Fibroblast of lung (primary cell): ENCODE results near the gene BCL11A. TPM values are rescaled to one million over a fixed set of nuclear protein-coding genes. Genes with fewer than 3 reads are reported as not detected.

Source experiments
- DNase-seq, 2 donors: peaks; one replicate each; pipeline versions ENCODE4 v3.0.0 to v3.0.0-alpha.2; 2010; ENCODE audit warnings: low read depth in 2 of 2
- H2AFZ ChIP-seq: 2 replicates; pipeline ENCODE4 v1.5.1; 2012; ENCODE audit warnings: low read length, control low read depth, inconsistent platforms
- H3K27ac ChIP-seq: 2 replicates; pipeline ENCODE4 v1.5.1; 2011; ENCODE audit warnings: low read length, control low read depth; ENCODE audit not compliant: insufficient read depth
- H3K27me3 ChIP-seq: 2 replicates; pipeline ENCODE4 v1.5.1; 2011; ENCODE audit warnings: mild to moderate bottlenecking, low read length; ENCODE audit not compliant: control insufficient read depth, insufficient read depth
- H3K36me3 ChIP-seq: 2 replicates; pipeline ENCODE4 v1.5.1; 2011; ENCODE audit warnings: low read length; ENCODE audit not compliant: control insufficient read depth, insufficient read depth
- H3K4me1 ChIP-seq: 2 replicates; pipeline ENCODE4 v1.5.1; 2011; ENCODE audit warnings: low read length; ENCODE audit not compliant: control insufficient read depth, insufficient read depth; ENCODE audit errors: extremely low read depth
- H3K4me2 ChIP-seq: 2 replicates; pipeline ENCODE4 v1.5.1; 2011; ENCODE audit warnings: low read length, control low read depth; ENCODE audit not compliant: insufficient read depth; ENCODE audit errors: extremely low read depth
- H3K4me3 ChIP-seq, 4 experiments: fragments of 200-600 bp in 1 of 4; sonication (generic) in 1 of 4; replicated peaks in 1 of 4; 2 replicates each; pipeline ENCODE4 v1.5.1; 2011 to 2016; ENCODE audit warnings: low read length in 4 of 4, low read depth in 3 of 4, mild to moderate bottlenecking in 3 of 4, control low read depth in 2 of 4, inconsistent platforms in 1 of 4, mixed read lengths in 1 of 4; ENCODE audit not compliant: insufficient read depth in 1 of 4; ENCODE audit errors: control extremely low read depth in 1 of 4
- H3K79me2 ChIP-seq: 2 replicates; pipeline ENCODE4 v1.5.1; 2012; ENCODE audit warnings: mild to moderate bottlenecking, low read length, inconsistent platforms; ENCODE audit not compliant: control insufficient read depth, insufficient read depth
- H3K9ac ChIP-seq: 2 replicates; pipeline ENCODE4 v1.5.1; 2011; ENCODE audit warnings: mild to moderate bottlenecking, low read length, control low read depth; ENCODE audit not compliant: insufficient read depth
- H3K9me3 ChIP-seq: 2 replicates; pipeline ENCODE4 v1.5.1; 2012; ENCODE audit warnings: low read depth, low read length; ENCODE audit not compliant: control insufficient read depth, insufficient read depth
- H4K20me1 ChIP-seq: 2 replicates; pipeline ENCODE4 v1.5.1; 2011; ENCODE audit warnings: low read length; ENCODE audit not compliant: control insufficient read depth, insufficient read depth; ENCODE audit errors: extremely low read depth
- EZH2 ChIP-seq: IDR thresholded peaks from 2 replicates; pipeline ENCODE4 v1.5.1; 2012; ENCODE audit warnings: low read length, control low read depth, mild to moderate bottlenecking; ENCODE audit errors: missing control alignments
- polyA plus RNA-seq, 2 donors: library from polyadenylated mRNA; depleted of rRNA in 1 of 2; stranded (reverse) in 1 of 2; unstranded in 1 of 2; fragments of >200 nt; gene quantifications; 2 replicates each; pipeline ENCODE4 v1.2.1, GENCODE V29; 2011 to 2012; ENCODE audit warnings: missing spikeins in 1 of 2
- total RNA-seq: library from RNA; depleted of rRNA; stranded (reverse); fragments of >200 nt; gene quantifications from 2 replicates; pipeline ENCODE4 v1.2.1, GENCODE V29; 2014
- TF ChIP-seq, protein P1 (sequence below), 2 donors: IDR thresholded peaks in 1 of 2; conservative IDR thresholded peaks in 1 of 2; 1 replicate in 1 of 2; 2 replicates in 1 of 2; pipeline ENCODE4 v1.5.1; 2011 to 2012; ENCODE audit warnings: low read length in 2 of 2, control low read depth in 1 of 2, inconsistent platforms in 1 of 2, low read depth in 1 of 2, mild to moderate bottlenecking in 1 of 2

Gene BCL11A
- total and polyA plus RNA-seq, 2 donors (not counting 1 experiment from before 2014, with no cell fraction given) = 0.09 to 0.17 TPM

- no peak overlapping the region for H3K9ac ChIP-seq
- no peaks in the 10 kb centered on the region for H3K79me2 ChIP-seq
- no peak overlapping the region for H3K4me2 ChIP-seq
- no peaks in the 10 kb centered on the region for H3K9me3 ChIP-seq
- TF ChIP-seq, protein P1, sequence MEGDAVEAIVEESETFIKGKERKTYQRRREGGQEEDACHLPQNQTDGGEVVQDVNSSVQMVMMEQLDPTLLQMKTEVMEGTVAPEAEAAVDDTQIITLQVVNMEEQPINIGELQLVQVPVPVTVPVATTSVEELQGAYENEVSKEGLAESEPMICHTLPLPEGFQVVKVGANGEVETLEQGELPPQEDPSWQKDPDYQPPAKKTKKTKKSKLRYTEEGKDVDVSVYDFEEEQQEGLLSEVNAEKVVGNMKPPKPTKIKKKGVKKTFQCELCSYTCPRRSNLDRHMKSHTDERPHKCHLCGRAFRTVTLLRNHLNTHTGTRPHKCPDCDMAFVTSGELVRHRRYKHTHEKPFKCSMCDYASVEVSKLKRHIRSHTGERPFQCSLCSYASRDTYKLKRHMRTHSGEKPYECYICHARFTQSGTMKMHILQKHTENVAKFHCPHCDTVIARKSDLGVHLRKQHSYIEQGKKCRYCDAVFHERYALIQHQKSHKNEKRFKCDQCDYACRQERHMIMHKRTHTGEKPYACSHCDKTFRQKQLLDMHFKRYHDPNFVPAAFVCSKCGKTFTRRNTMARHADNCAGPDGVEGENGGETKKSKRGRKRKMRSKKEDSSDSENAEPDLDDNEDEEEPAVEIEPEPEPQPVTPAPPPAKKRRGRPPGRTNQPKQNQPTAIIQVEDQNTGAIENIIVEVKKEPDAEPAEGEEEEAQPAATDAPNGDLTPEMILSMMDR (conservative IDR thresholded peaks at IDR 0.05 in 1 of 2, IDR thresholded peaks at IDR 0.05 in 1 of 2; ENCODE audit: low read depth in 1 of 2, low read length in 2 of 2) = no peak
- no peak for TF ChIP-seq EZH2
- H3K4me1 ChIP-seq = peaks cover 4% of the 10 kb centered on the region
- no peak for DNase-seq
- H3K27me3 ChIP-seq = no peaks in the 10 kb centered on the region
- H3K36me3 ChIP-seq = no peaks in the 10 kb centered on the region
- H3K4me3 ChIP-seq = no peak overlapping the region
- no peaks in the 10 kb centered on the region for H4K20me1 ChIP-seq
- H3K27ac ChIP-seq = no peak overlapping the region
- no peak overlapping the region for H2AFZ ChIP-seq
These were observed 64.2 kb downstream of the BCL11A start for GRCh38 chr2:60489289-60489688.

DNA sequence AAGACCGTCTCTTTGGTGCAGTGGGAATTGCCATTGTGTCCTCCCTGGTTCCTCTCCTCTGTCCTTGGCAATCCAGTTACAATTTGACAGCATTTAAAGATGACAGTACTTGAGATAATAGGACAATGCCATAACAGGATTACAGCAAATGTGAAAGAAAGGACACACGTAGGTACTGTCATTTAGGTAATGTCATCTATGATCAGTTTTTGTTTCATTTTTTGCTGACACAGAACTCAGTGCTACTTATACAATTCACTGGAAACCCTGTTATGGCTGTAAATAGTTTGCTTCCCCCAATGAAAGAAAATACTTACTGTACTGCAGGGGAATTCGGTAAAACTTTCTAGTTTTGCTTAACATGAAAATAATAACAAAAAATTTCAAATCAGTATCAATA is 65.2 kb downstream of the BCL11A start:
- no peaks in the 10 kb centered on the region for H3K36me3 ChIP-seq
- H3K4me1 ChIP-seq = peaks cover 7% of the 10 kb centered on the region
- H2AFZ ChIP-seq = no peak overlapping the region
- H3K27me3 ChIP-seq = no peaks in the 10 kb centered on the region
- H4K20me1 ChIP-seq = no peaks in the 10 kb centered on the region
- H3K9me3 ChIP-seq = no peaks in the 10 kb centered on the region
- no peak overlapping the region for H3K9ac ChIP-seq
- TF ChIP-seq EZH2 = no peak
- no peak overlapping the region for H3K4me3 ChIP-seq
- H3K27ac ChIP-seq = no peak overlapping the region
- DNase-seq = no peak
- H3K4me2 ChIP-seq = no peak overlapping the region
- no peaks in the 10 kb centered on the region for H3K79me2 ChIP-seq

GRCh38 chr2:60487174-60487573 is 66.3 kb downstream of the BCL11A start:
- Histone ChIP-seq H2AFZ (no peak overlapping the region), H3K27me3 (no peaks in the 10 kb centered on the region), H3K36me3 (no peaks in the 10 kb centered on the region), H4K20me1 (no peaks in the 10 kb centered on the region), H3K9ac (no peak overlapping the region), H3K4me3 (no peak overlapping the region), H3K27ac (no peak overlapping the region), H3K4me1 (peaks cover 7% of the 10 kb centered on the region), H3K9me3 (no peaks in the 10 kb centered on the region), H3K4me2 (no peak overlapping the region), H3K79me2 (no peaks in the 10 kb centered on the region)
- TF ChIP-seq, protein P1 (conservative IDR thresholded peaks at IDR 0.05 in 1 of 2, IDR thresholded peaks at IDR 0.05 in 1 of 2; ENCODE audit: low read depth in 1 of 2, low read length in 2 of 2) = no peak
- no peak for TF ChIP-seq EZH2
- no peak for DNase-seq
